ENCODE results near the gene DNAJC6.

DNA sequence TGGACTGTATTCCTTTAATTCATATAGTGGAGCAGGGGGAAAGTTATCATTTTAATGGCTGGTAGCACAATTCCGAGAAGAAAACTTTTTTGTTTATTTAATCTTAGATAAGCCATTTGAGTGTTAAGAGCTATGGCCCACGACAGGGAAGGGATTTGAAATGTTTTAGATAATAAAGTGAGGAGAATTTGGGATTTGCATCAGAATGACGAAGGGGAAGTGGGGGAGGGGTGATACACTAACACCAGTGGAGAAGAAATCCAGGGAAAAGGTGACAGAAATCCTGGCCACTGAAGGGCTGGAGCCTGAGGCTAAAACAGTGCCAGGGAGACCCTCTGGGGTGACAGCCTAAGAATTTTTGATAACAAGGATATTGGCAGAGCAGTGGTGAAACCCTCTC is 132.1 kb downstream of the DNAJC6 start:
- TF ChIP-seq, protein P1, sequence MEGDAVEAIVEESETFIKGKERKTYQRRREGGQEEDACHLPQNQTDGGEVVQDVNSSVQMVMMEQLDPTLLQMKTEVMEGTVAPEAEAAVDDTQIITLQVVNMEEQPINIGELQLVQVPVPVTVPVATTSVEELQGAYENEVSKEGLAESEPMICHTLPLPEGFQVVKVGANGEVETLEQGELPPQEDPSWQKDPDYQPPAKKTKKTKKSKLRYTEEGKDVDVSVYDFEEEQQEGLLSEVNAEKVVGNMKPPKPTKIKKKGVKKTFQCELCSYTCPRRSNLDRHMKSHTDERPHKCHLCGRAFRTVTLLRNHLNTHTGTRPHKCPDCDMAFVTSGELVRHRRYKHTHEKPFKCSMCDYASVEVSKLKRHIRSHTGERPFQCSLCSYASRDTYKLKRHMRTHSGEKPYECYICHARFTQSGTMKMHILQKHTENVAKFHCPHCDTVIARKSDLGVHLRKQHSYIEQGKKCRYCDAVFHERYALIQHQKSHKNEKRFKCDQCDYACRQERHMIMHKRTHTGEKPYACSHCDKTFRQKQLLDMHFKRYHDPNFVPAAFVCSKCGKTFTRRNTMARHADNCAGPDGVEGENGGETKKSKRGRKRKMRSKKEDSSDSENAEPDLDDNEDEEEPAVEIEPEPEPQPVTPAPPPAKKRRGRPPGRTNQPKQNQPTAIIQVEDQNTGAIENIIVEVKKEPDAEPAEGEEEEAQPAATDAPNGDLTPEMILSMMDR (IDR thresholded peaks at IDR 0.05): no peak
- TF ChIP-seq CHD2 (IDR thresholded peaks at IDR 0.05; ENCODE audit: low read length, partially characterized antibody) (no peak), RCOR1 (IDR thresholded peaks at IDR 0.05; ENCODE audit: low read depth, low read length) (no peak), POLR2A (IDR thresholded peaks at IDR 0.05; ENCODE audit: low read length) (no peak), CHD4 (IDR thresholded peaks at IDR 0.05; ENCODE audit: borderline replicate concordance) (no peak), MYC (IDR thresholded peaks at IDR 0.05; ENCODE audit: borderline replicate concordance, low read length) (no peak), CEBPB (IDR thresholded peaks at IDR 0.05) (no peak), EP300 (IDR thresholded peaks at IDR 0.05) (no peak)
- TF ChIP-seq, protein P2, sequence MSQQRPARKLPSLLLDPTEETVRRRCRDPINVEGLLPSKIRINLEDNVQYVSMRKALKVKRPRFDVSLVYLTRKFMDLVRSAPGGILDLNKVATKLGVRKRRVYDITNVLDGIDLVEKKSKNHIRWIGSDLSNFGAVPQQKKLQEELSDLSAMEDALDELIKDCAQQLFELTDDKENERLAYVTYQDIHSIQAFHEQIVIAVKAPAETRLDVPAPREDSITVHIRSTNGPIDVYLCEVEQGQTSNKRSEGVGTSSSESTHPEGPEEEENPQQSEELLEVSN (IDR thresholded peaks at IDR 0.05; ENCODE audit: borderline replicate concordance, low read depth): no peak
- TF ChIP-seq, protein P3, sequence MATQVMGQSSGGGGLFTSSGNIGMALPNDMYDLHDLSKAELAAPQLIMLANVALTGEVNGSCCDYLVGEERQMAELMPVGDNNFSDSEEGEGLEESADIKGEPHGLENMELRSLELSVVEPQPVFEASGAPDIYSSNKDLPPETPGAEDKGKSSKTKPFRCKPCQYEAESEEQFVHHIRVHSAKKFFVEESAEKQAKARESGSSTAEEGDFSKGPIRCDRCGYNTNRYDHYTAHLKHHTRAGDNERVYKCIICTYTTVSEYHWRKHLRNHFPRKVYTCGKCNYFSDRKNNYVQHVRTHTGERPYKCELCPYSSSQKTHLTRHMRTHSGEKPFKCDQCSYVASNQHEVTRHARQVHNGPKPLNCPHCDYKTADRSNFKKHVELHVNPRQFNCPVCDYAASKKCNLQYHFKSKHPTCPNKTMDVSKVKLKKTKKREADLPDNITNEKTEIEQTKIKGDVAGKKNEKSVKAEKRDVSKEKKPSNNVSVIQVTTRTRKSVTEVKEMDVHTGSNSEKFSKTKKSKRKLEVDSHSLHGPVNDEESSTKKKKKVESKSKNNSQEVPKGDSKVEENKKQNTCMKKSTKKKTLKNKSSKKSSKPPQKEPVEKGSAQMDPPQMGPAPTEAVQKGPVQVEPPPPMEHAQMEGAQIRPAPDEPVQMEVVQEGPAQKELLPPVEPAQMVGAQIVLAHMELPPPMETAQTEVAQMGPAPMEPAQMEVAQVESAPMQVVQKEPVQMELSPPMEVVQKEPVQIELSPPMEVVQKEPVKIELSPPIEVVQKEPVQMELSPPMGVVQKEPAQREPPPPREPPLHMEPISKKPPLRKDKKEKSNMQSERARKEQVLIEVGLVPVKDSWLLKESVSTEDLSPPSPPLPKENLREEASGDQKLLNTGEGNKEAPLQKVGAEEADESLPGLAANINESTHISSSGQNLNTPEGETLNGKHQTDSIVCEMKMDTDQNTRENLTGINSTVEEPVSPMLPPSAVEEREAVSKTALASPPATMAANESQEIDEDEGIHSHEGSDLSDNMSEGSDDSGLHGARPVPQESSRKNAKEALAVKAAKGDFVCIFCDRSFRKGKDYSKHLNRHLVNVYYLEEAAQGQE (IDR thresholded peaks at IDR 0.05): no peak

Measured in A549 (cell line).